Esophagus muscularis mucosa (tissue), 4 donors: ENCODE results near the gene JARID2. TPM values are rescaled to one million over a fixed set of nuclear protein-coding genes. Genes with fewer than 3 reads are reported as not detected.
"Not testable (repeated sequence)": the region's sequence is repeated elsewhere in the genome, so short reads cannot be mapped to it uniquely, and the experiment has no call there.

Experiments used
- DNase-seq: peaks from one replicate; pipeline ENCODE4 v3.0.0-alpha.2; 2017; ENCODE audit errors: extremely low spot score
- H3K27ac ChIP-seq, 4 donors: fragments of 200-600 bp; sonication (generic); replicated peaks in 1 of 4; 1 replicate in 3 of 4; 2 replicates in 1 of 4; pipeline ENCODE4 v1.5.1; 2016 to 2019; ENCODE audit warnings: mild to moderate bottlenecking in 1 of 4
- H3K27me3 ChIP-seq, 4 donors: fragments of 200-600 bp; sonication (generic); one replicate each; pipeline versions ENCODE4 v1.5.1 to v1.6.0; 2016 to 2019
- H3K36me3 ChIP-seq, 4 donors: fragments of 200-600 bp; sonication (generic); one replicate each; pipeline ENCODE4 v1.5.1; 2016 to 2019
- H3K4me1 ChIP-seq, 4 donors: fragments of 200-600 bp; sonication (generic); one replicate each; pipeline ENCODE4 v1.5.1; 2016 to 2019
- H3K4me3 ChIP-seq, 4 donors: fragments of 200-600 bp; sonication (generic); 1 replicate in 2 of 4; 2 replicates in 2 of 4; pipeline ENCODE4 v1.5.1; 2016 to 2019; ENCODE audit warnings: mild to moderate bottlenecking in 4 of 4, moderate library complexity in 1 of 4
- H3K9me3 ChIP-seq, 4 donors: fragments of 200-600 bp; sonication (generic); 1 replicate in 3 of 4; 2 replicates in 1 of 4; pipeline ENCODE4 v1.5.1; 2016 to 2019
- CTCF ChIP-seq, 3 experiments: fragments of 200-600 bp in 2 of 3; fragments of 450-650 bp in 1 of 3; sonication (generic) in 2 of 3; IDR thresholded peaks; one replicate each; pipeline ENCODE4 v1.5.1; 2017 to 2019; ENCODE audit warnings: antibody characterized with exemption in 3 of 3, mild to moderate bottlenecking in 2 of 3, moderate library complexity in 1 of 3
- EP300 ChIP-seq: sonication (generic); formaldehyde crosslinking; IDR thresholded peaks from one replicate; pipeline ENCODE4 v1.6.1; 2017; ENCODE audit warnings: antibody characterized with exemption
- POLR2A ChIP-seq: fragments of 450-650 bp; IDR thresholded peaks from one replicate; pipeline ENCODE4 v1.6.1; 2017; ENCODE audit warnings: antibody characterized with exemption, moderate library complexity, mild to moderate bottlenecking, low read depth
- POLR2AphosphoS5 ChIP-seq, 2 donors: sonication (generic); formaldehyde crosslinking; IDR thresholded peaks; one replicate each; pipeline ENCODE4 v1.6.1; 2017; ENCODE audit warnings: antibody characterized with exemption in 2 of 2
- WGBS: methylation state at CpG from one replicate; pipeline ENCODE4 v1.1.5; 2018; 5-methylcytosine and 5-hydroxymethylcytosine counted together
- intact Hi-C: fragments of 100-400 bp; cut with DNase I; formaldehyde crosslinking; loops from one replicate; pipeline ENCODE4 v1.15.1; 2023
- total RNA-seq, 4 donors: library from RNA; depleted of rRNA; stranded (reverse); fragments of >200 nt; gene quantifications; one replicate each; pipeline versions ENCODE4 v1.1.0 to v1.2.1, GENCODE V29; 2016

Gene JARID2
- total RNA-seq, 4 donors from 2014 or later, result 5.8 to 10.4 (median 8.1) TPM

GRCh38 chr6:15296735-15297134 is 50.9 kb downstream of the JARID2 start:
- peaks cover 42 to 54% (median 43%) of the 10 kb centered on the region in 4 donors for H3K4me1 ChIP-seq

DNA sequence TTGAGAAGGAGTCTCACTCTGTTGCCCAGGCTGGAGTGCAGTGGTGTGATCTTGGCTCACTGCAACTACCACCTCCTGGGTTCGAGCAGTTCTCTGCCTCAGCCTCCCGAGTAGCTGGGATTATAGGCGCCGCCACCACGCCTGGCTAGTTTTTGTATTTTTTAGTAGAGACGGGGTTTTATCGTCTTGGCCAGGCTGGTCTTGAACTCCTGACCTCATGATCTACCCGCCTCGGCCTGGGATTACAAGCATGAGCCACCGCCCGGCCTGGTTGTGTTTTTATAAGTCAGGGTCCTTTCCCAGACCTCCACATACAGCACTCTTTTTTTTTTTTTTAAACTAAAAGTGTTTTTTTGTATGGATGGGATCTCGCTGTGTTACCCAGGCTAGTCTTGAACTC is 51.3 kb downstream of the JARID2 start:
- H3K36me3 ChIP-seq, H3K9me3 ChIP-seq, H3K27ac ChIP-seq, intact Hi-C loops, H3K4me3 ChIP-seq, H3K27me3 ChIP-seq, DNase-seq: not testable (repeated sequence)
- 96% methylated on average over 12 of the region's 12 CpGs for WGBS
- peaks cover 42 to 54% (median 43%) of the 10 kb centered on the region in 4 donors for H3K4me1 ChIP-seq

More at GRCh38 chr6:15296735-15297134, 50.9 kb downstream of the JARID2 start:
- TF ChIP-seq POLR2A (no peak), POLR2AphosphoS5 (IDR thresholded peaks at IDR 0.05) (no peak), CTCF (IDR thresholded peaks at IDR 0.05) (no peak), EP300 (no peak)
- intact Hi-C loops, result no loop called here
- H3K36me3 ChIP-seq, result no peaks in the 10 kb centered on the region
- H3K27ac ChIP-seq, result no peak overlapping the region
- no peaks in the 10 kb centered on the region for H3K9me3 ChIP-seq
- H3K27me3 ChIP-seq, result no peaks in the 10 kb centered on the region
- 90% methylated on average over 2 of the region's 2 CpGs for WGBS
- no peak for DNase-seq
- no peak overlapping the region for H3K4me3 ChIP-seq

GRCh38 chr6:15297895-15298590 is 52.2 kb downstream of the JARID2 start:
- no peaks in the 10 kb centered on the region for H3K36me3 ChIP-seq
- no peak overlapping the region for H3K4me3 ChIP-seq
- WGBS, result 86% methylated on average over 9 of the region's 9 CpGs
- H3K9me3 ChIP-seq, result no peaks in the 10 kb centered on the region
- intact Hi-C loops, result no loop called here
- DNase-seq, result no peak
- H3K27ac ChIP-seq, result no peak overlapping the region
- no peaks in the 10 kb centered on the region for H3K27me3 ChIP-seq
- peaks cover 42 to 55% (median 45%) of the 10 kb centered on the region in 4 donors for H3K4me1 ChIP-seq
- TF ChIP-seq POLR2A (no peak), EP300 (no peak), CTCF (IDR thresholded peaks at IDR 0.05) (no peak), POLR2AphosphoS5 (IDR thresholded peaks at IDR 0.05) (no peak)

GRCh38 chr6:15299430-15300131 is 53.7 kb downstream of the JARID2 start:
- no peaks in the 10 kb centered on the region for H3K9me3 ChIP-seq
- H3K4me1 ChIP-seq, result peaks cover 52 to 57% (median 52%) of the 10 kb centered on the region in 4 donors
- no peak overlapping the region for H3K27ac ChIP-seq
- DNase-seq, result no peak
- intact Hi-C loops, result no loop called here
- TF ChIP-seq CTCF (IDR thresholded peaks at IDR 0.05) (no peak), POLR2AphosphoS5 (IDR thresholded peaks at IDR 0.05) (no peak), EP300 (no peak), POLR2A (no peak)
- 80% methylated on average over 4 of the region's 8 CpGs for WGBS
- H3K27me3 ChIP-seq, result no peaks in the 10 kb centered on the region
- H3K36me3 ChIP-seq, result no peaks in the 10 kb centered on the region
- no peak overlapping the region for H3K4me3 ChIP-seq

GRCh38 chr6:15301179-15302006 is 55.5 kb downstream of the JARID2 start:
- no peaks in the 10 kb centered on the region for H3K9me3 ChIP-seq
- intact Hi-C loops, result no loop called here
- peaks cover 52 to 65% (median 57%) of the 10 kb centered on the region in 4 donors for H3K4me1 ChIP-seq
- no peaks in the 10 kb centered on the region for H3K36me3 ChIP-seq
- TF ChIP-seq EP300 (no peak), POLR2A (no peak), CTCF (IDR thresholded peaks at IDR 0.05) (no peak), POLR2AphosphoS5 (IDR thresholded peaks at IDR 0.05) (no peak)
- no peak overlapping the region for H3K27ac ChIP-seq
- no peak overlapping the region for H3K4me3 ChIP-seq
- no peak for DNase-seq
- H3K27me3 ChIP-seq, result no peaks in the 10 kb centered on the region
- 78% methylated on average over 6 of the region's 6 CpGs for WGBS
